Left colon (tissue), 2 donors: ENCODE results near the gene SP3. TPM values are rescaled to one million over a fixed set of nuclear protein-coding genes. Genes with fewer than 3 reads are reported as not detected.

Source experiments
- ATAC-seq: fragments of 200-7000 bp; cut with Tn5 transposase; one replicate; pipeline ENCODE4 v1.9.1; 2020; ENCODE audit warnings: mild to moderate bottlenecking, moderate library complexity
- DNase-seq, 2 donors: peaks; one replicate each; pipeline ENCODE4 v3.0.0-alpha.2; 2020
- intact Hi-C, 2 donors: fragments of 100-400 bp; cut with DNase I in 1 of 2; cut with micrococcal nuclease in 1 of 2; formaldehyde crosslinking; loops; one replicate each; pipeline versions ENCODE4 v1.11.2 to v1.14.0; 2022; cut with DNase I, micrococcal nuclease
- total RNA-seq, 2 donors: library from RNA; stranded (reverse); fragmentation: NEBNext Ultra II Directional; extraction: Animal tissue kit (Norgen Biotek cat#: 25700); gene quantifications; one replicate each; pipeline ENCODE4 v1.2.1, GENCODE V29; 2021
- donor health status: DM: no; HTN: no; CAD: no.
- donor health status: DM: yes; HTN: yes; CAD: no.

The SP3 gene
- total RNA-seq, 2 donors from 2014 or later, result 67.8 to 92.6 TPM

DNA sequence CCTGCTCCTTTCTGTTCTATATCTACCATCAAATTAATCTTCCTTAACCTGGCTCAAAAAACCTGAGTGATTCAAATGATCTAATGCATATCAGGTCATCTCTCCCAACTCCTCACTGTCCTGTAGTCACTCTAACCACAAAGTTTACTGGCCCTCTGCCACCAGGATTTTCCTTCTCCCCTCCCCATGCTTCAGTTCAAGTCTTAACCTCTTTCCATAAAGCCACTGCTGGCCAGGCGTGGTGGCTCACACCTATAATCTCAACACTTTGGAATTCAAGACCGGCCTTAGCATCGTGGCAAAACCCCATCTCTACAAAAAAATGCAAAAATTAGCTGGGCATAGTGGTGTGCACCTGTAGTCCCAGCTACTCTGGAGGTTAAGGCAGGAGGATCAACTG lies 7.5 kb upstream of the SP3 start:
- ATAC-seq (no peak), DNase-seq (no peak)
- intact Hi-C loops, result no loop called here

DNA sequence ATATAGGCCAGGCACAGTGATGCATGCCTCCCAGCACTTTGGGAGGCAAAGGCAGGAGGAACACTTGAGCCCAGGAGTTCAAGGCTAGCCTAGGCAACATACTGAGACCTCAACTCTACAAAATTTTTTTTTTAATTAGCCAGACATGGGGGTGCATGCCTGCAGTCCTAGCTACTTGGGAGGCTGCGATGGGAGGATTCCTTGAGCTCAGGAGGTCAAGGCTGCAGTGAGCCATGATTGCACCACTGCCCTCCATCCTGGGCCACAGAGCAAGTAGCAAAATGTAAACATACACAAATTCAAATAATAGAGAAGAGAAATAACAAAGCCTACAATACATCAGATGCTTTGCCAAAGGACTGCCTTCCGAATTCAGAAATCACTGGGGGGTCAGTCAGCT lies 7.0 kb upstream of the SP3 start:
- DNase-seq, result no peak
- intact Hi-C loops, result no loop called here
- ATAC-seq, result no peak

DNA sequence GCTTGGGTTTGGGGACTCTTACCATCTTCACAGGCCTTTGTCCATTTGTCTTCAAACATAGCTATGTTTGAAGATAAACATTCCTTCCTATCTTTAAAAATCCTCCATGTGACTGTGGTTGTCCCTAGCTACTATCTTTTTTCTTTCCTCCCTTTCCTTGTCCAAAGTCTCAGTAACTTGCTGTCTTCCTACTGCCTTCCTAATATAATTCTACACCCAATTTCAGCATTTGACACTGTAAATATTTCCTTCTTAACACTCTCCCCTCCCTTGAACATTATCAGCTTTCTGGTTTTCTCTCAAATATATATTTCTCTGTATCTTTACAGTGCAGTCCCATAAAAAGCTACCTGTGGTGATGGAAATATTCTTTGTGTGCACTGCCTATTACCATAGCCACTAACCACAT lies 5.3 kb upstream of the SP3 start:
- intact Hi-C loops, result no loop called here
- ATAC-seq, result no peak
- no peak for DNase-seq

DNA sequence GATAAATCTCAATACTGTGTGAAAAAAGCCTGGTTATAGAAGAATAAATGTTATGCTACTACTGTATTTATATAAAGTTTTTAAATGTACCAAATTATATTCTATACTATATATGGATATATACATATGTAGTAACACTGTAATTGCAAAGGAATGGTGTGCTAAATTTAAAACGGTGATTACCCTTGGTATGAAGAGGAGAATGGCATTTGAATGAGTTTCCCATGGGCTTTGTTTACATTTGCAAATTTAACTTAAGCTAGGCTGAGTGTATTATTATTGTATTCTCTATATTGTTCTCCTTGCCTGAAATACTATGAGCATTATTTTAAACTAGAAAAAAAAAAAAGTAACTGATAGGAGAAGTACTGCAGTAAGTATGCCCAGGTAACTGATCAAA lies 4.7 kb upstream of the SP3 start:
- DNase-seq, result no peak
- intact Hi-C loops, result no loop called here

DNA sequence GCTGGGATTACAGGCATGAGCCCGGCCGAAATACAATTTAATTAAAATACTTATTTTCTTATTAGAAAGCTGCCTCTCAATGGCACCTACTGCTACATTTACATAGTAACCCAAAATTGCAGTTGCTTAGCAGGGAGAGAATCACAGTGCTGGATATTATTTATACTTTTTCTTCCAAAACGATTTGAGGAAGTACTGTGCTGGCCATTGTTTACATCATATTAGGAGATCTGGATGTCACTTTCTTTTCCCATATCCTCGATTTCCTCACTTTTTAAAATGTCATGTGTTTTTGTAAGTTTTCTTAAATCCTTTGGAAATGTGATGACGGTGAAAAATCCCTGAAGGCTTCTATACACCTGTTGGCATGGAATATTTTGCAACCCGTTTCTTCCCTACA lies 3.4 kb upstream of the SP3 start:
- intact Hi-C loops, result no loop called here
- ATAC-seq (no peak), DNase-seq (no peak)

More for the DNA sequence above, 4.7 kb upstream of the SP3 start:
- ATAC-seq, result no peak

DNA sequence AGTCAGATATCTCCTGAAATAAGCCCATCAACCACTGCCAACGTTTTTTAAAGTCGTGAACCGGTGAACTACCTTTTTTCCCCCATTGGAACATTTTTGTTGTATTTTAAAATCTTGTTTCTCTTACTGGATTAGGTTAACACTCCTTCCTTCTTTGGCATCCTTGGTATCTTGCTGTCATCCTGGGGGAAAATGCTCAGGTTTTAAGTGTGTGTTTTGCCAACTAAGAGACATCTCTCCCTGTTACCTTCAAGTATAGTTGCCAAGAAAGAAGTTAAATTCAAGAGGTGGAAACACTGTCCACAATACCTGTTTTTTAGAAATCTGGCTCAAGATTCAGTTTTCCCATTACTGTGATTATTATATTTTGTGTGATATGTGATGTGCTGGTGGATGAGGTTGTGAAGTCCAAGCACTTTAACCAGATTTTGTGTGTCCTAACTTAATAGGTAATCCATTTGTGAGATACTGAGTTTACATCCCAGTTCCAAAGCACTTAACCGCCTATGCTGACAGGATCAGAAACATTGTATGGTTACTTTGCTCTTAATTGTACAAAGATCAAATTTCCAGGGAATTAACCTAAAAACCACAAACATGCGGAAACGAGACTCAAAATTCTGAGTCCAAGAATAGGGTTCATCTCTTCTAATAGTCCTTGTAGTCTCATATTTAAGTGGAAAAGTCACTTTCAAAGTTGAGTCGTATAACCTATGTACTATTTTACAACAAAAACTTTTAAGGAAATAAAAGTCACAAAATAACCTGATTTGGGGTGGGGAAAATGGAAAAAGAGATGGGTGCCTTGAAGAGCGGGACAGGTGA lies 1.3 kb upstream of the SP3 start:
- intact Hi-C loops, result no loop called here
- no peak for DNase-seq
- ATAC-seq, result peak; percentile 10

DNA sequence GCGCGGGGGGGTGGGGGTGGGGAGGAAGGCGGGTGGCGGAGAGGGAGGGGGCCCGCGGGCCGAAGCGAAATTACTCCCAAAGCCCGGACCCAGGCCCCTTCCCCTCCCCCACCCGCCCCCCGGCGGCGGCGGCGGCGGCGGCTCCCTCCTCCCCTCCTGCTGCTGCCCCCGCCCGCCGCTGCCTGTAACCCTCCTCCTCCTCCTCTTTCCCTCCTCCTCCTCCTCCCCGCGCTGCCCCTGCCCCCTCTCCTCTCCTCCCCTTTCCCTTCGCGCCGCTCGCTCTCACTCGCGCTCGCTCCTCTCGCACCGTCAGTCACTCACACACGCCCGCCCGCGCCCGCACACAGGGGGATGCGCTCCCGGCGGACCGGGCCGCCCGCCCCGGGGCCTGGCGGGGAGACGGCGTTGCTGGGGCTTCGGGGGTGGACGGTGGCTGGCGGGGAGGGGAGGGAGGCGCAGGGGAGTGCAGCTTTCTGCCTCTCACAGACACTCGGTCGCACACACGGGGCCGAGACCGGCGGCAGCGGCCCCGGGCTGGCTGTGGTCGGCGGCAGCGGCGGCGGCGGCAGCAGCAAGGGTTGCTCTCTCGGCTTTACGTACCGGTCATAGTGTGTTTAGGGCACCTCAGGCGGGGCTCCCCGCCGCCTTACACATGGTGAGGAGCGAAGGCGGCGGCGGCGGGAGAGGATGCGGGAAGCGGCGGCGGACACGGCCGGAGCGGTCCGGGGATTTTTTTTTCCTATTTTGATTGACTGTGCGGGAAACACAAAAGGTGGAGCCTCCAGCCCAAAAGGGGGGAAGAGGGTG lies 405 bp downstream of the SP3 start:
- DNase-seq (peak; percentile 87 to 94), ATAC-seq (peak; percentile 59)
- intact Hi-C loops, result no loop called here

DNA sequence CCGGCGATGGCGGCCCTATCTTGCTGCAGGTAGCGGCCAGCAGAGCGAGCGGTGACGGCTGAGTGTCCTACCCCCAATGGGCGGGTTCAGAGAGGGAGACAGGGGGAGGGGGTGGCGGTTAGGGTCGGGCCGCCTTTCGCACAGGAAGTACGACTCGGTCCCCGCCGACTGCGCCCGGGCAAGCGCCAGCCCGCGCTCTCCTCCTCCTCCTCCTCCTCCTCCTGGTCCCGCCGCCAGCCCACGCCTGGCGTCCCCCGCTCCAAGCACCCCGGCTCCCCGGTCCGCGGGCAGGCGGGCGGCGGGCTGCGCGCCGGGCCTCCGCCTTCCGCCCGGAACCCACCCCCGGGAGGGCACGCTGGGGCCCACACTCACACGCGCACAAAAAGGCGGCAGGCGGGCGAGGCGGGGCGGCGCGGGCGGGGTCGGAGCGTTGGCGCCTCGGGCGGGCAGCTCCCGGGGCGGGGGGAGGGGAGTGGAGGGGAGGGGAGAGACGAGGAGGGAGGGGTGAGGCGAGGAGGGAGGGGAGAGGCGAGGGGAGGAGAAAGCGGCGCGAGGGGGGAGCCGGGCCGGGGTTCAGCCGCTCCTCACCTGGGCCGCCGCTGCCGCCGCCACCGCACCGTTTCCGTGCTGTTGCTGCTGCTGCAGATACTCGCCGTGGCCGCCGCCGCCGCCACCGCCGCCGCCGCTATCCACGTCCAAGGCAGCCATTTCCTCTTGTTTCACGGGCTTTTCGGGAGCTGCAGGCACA lies 1.2 kb downstream of the SP3 start:
- peak; percentile 57 for ATAC-seq

DNA sequence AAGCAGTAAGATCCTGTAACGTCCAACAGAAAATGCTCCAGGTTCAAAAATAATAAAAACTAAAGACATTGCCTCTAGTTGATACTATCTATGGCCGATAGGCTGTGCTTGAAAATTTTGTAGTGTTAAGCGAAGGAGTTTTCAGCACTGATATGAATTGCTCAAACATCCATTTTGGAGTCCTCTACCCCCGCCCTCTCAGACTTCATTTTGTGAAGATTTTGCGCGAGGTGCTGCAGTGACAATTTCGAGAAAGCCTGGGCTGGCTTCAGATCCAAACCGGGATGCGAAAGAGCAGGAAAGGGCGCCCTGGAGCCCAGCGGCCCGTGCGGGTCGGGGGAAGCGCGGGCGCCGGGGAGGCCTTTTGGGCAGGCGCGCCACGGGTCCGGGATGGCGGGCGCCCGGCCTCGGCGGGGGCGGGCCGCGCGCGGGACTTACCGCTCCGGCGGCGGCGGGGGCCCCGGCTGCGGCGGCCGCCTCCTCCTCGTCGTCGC lies 1.8 kb downstream of the SP3 start:
- no peak for ATAC-seq
- peak in 1 of 2 donors; percentile 39 for DNase-seq
- intact Hi-C loops, result no loop called here

More for the DNA sequence above, 1.2 kb downstream of the SP3 start:
- intact Hi-C loops, result no loop called here
- DNase-seq, result peak; percentile 93 to 96

DNA sequence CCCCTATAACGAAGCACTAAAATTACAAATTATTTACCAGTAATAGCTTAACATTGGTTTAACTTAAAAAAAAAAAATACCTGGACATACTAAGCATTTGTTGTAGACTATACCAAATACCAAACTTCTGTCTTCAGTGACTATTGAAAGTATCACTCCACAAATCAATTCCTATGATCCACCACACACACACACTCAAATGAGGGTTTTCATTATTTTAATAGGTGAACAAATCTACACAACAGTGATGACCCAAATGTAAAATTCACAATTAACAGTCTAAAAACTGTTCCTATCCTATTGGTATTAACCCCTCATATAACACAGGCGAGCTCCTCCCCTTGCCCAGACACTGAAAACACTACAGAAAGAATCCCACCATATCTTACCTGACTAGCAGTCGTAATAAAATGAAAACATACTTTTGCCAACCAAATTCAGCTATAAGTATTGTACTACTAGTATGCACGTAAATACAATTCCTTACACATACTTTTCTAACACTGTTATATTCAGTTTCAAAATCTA lies 2.5 kb downstream of the SP3 start:
- no peak for DNase-seq
- intact Hi-C loops, result no loop called here
- ATAC-seq, result no peak

DNA sequence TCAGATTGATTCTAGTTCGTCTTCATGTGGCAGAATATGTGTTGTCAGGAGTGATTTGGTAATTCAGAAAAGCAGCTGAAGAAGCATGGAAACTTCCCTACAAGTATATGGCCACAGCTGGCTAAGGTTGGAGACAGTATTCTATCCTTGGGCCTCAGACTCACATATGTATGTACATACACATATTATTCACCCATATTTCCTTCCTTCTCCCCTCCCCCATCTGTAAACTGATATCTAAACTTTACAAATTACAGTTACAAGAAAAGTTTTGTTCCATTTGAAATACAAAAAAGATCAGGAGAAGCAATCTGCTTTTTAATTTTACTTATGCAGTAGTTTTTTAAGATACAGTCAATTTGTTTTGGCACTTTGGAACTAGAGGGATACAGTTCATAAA lies 3.1 kb downstream of the SP3 start:
- ATAC-seq, result no peak
- intact Hi-C loops, result no loop called here
- DNase-seq, result no peak

DNA sequence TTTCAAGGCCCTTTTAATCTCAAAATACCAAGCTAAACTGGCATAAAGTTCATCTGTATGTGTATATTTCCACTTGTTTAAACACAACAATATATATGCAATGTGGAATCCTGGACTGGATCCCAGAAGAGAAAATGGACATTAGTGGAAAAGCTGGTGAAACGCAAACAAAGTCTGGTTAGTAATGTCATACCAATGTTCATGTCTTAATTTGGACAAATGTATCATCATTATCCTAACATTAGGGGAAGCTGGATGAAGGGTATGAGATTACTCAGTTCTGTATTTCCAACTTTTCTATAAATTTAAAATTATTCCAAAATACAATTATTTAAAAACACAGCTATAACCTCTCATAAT lies 3.8 kb downstream of the SP3 start:
- no peak for DNase-seq
- intact Hi-C loops, result no loop called here
- ATAC-seq, result no peak

DNA sequence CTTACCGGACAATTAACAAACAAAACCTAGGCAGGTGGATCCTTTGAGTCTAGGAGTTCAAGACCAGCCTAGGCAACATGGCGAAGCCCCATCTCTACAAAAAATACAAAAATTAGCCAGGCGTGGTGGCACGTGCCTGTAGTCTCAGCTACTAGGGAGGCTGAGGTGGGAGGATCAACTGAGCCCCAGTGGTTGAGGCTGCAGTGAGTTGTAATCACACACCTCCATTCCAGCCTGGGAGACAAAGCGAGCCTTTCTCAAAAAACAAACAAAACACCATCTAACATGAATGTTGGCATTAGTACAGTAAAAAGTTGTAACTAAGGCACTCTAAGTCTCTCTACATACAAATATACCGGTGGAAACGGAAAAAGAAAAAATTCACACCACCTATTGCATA lies 5.3 kb downstream of the SP3 start:
- no peak for DNase-seq
- intact Hi-C loops, result no loop called here
- no peak for ATAC-seq

DNA sequence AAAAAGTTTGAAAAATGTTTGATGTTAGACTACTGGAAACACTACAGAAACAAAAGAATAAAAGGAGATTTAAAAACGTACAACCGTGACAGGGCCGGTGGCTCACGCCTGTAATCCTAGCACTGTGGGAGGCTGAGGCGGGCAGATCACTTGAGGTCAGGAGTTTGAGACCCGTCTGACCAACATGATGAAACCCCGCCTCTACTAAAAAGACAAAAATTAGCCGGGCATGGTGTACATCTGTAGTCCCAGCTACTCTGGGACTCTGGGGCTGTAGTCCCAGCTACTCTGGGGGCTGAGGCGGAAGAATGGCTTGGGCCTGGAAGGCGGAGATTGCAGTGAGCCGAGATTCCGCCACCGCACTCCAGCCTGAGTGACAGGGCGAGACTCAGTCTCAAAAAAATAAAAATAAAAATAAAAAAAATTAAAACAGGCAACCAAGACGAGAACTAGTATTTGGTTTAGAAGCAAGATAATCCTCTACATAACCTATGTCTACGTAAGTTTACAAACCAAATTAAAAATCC lies 5.8 kb downstream of the SP3 start:
- DNase-seq, result no peak
- no peak for ATAC-seq
- intact Hi-C loops, result no loop called here

DNA sequence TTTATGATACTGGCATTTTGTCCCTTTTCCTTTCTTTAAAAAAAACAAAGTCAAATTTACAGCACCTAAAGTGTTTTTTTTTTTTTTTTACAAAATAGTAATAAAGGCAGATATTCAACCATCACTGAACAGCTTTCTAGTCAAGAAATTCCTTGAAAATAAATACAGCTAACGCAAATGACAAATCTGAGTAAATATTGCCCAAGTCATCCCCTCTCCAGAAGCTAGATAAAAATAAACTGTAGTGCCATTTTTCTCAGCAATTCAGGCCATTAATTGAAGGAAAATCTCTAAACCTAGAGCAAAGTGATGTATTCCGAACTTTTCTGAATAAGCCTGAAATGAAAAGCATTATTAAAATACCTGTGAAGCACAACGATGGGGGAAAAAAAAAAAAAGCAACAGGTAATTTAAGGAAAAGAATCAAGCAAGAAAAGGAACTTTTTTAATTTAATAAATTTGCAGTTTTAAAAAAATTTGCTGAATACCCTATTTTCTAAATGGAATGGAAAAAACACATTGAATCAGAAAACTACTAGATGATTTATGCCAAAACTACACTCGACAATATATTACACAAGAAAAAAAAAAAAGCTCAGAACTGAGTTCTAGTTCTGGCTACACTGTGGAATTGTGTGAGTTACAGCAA lies 6.9 kb downstream of the SP3 start:
- intact Hi-C loops, result no loop called here
- ATAC-seq (no peak), DNase-seq (no peak)

DNA sequence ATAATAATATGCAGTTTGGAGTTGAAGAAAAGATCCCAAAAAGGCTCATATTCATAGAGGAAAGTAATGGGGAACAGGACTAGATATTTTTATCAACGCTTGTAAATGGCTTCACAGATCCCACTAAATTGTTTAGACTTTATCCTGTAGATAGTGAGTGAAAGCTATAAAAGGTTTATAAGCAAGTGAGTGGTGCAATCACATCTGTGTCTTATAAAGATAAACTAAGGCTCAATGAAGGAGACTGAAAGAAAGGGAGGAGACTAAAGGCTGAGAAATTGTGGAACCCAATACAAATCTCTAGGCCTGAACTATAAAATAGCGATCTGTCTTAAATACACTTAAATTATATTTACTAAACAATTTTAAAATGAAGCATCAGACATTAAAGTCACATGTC lies 7.7 kb downstream of the SP3 start:
- ATAC-seq (peak; percentile 80), DNase-seq (no peak)
- intact Hi-C loops, result no loop called here

DNA sequence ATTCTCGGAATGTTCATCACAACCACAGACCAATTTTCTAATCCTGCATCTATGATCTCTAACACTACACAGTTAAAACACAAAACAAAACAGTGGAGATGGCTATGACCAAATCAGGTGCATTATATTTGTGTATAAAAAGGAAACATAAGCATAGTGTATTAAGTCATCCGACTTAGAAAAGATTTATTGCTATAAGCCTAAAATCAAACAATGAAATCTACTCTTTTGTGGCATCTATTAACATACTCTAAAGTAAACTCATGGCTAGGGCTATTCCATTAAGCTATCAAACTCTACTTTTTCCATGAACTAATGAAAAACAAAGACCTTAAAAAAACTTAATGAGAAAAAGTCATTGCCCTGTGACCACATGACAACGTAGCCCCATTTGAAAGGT lies 8.7 kb downstream of the SP3 start:
- ATAC-seq (no peak), DNase-seq (no peak)
- intact Hi-C loops, result no loop called here

DNA sequence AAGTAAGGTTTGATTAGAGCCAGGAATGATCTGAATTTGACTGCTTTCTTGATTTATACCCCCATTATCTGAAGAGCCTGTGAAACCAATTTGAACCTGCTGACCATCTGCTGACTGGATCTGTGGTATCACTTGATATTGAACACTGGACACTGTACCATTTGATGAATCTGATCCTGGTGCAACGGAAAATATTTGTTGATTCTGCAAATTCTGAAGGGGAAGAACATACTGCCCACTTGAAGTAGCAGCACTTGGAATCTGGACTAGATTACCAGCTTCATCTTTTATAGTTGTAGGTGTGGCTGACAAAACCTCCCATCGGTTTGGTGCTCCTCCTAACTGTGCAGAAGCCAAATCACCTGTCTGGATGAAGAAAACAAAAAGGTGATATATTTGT lies 9.3 kb downstream of the SP3 start:
- intact Hi-C loops, result no loop called here
- peak; percentile 51 for ATAC-seq
- DNase-seq, result no peak

DNA sequence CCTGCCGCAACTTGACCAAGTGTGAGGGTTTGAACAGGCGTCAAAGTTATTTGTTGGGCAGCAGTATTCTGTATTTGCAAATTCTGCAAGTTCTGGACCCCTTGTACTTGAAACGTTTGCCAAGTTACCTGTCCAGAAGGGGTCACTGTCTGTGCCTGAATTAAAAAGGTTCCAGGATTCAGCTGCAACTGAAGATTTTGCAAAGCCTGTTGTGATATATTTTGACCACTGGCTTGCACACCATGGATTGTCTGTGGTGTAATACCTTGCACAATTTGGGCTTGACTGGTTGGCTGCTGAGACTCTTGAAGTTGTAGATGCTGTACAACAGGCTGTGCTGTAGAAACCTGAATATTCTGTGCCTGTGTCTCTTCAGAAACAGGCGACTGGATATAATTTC lies 10.2 kb downstream of the SP3 start:
- ATAC-seq, result no peak
- intact Hi-C loops, result no loop called here
- no peak for DNase-seq
